IMR-90 (cell line): Measurements from ENCODE around the gene TRIM44. TPM values are rescaled to one million over a fixed set of nuclear protein-coding genes. Genes with fewer than 3 reads are reported as not detected.

Experiments
- ATAC-seq: fragments of 200-7000 bp; cut with Tn5 transposase; 2 replicates; pipeline ENCODE4 v1.9.1; 2020; ENCODE audit warnings: low read depth, mild to moderate bottlenecking, moderate library complexity
- BruUV-seq: library from RNA; stranded (reverse); fragments of 400-500 nt; replicated peaks from 2 replicates; lab custom pipeline; 2021; lab: Mats Ljungman, UMichigan
- CTCF ChIA-PET: fragments of 300-600 bp; formaldehyde crosslinking; extraction: SDS; loops from one replicate; lab custom pipeline; 2021; ENCODE audit warnings: antibody characterized with exemption; lab: Yijun Ruan, JAX
- POLR2A ChIA-PET: fragments of 300-600 bp; sonication (Branson Sonifier 250); formaldehyde crosslinking; loops from one replicate; lab custom pipeline; 2022; ENCODE audit warnings: antibody characterized with exemption; ENCODE audit not compliant: unreplicated experiment; lab: Charles Lee
- DNase-seq: peaks from one replicate; pipeline ENCODE4 v3.0.0; 2013
- H2AFZ ChIP-seq: replicated peaks from 2 replicates; pipeline ENCODE3; 2013; ENCODE audit warnings: low read length, mild to moderate bottlenecking; ENCODE audit not compliant: poor library complexity
- H2AK5ac ChIP-seq: 2 replicates; pipeline ENCODE4 v1.6.1; 2013; ENCODE audit warnings: low read depth, low read length, inconsistent platforms
- H2AK9ac ChIP-seq: replicated peaks from 2 replicates; pipeline ENCODE3; 2013; ENCODE audit warnings: mild to moderate bottlenecking, low read depth, low read length, moderate library complexity; ENCODE audit not compliant: poor library complexity
- H2BK120ac ChIP-seq: 2 replicates; pipeline ENCODE4 v1.6.1; 2013; ENCODE audit warnings: low read depth, low read length, inconsistent platforms
- H2BK15ac ChIP-seq: 3 replicates; pipeline ENCODE4 v1.6.1; 2013; ENCODE audit warnings: low read depth, low read length, inconsistent platforms
- H2BK20ac ChIP-seq: 2 replicates; pipeline ENCODE4 v1.6.1; 2013; ENCODE audit warnings: low read depth, mild to moderate bottlenecking, inconsistent platforms, low read length, moderate library complexity
- H2BK5ac ChIP-seq: 2 replicates; pipeline ENCODE4 v1.6.1; 2013; ENCODE audit warnings: mild to moderate bottlenecking, low read depth, low read length, inconsistent platforms; ENCODE audit not compliant: poor library complexity, severe bottlenecking
- H3K14ac ChIP-seq: replicated peaks from 2 replicates; pipeline ENCODE4 v1.6.1; 2013; ENCODE audit warnings: low read depth, low read length, inconsistent platforms
- H3K18ac ChIP-seq: 2 replicates; pipeline ENCODE4 v1.6.1; 2013; ENCODE audit warnings: low read depth, low read length, control low read depth
- H3K23ac ChIP-seq: 2 replicates; pipeline ENCODE4 v1.6.1; 2013; ENCODE audit warnings: low read depth, low read length, inconsistent platforms
- H3K27ac ChIP-seq: 2 replicates; pipeline ENCODE4 v1.5.1; 2013; ENCODE audit warnings: mild to moderate bottlenecking, control low read depth, low read length; ENCODE audit not compliant: insufficient read depth
- H3K27me3 ChIP-seq: 2 replicates; pipeline ENCODE4 v1.6.1; 2013; ENCODE audit warnings: low read length; ENCODE audit not compliant: control insufficient read depth, insufficient read depth
- H3K36me3 ChIP-seq: 2 replicates; pipeline ENCODE4 v1.6.1; 2013; ENCODE audit warnings: low read length, mixed read lengths; ENCODE audit not compliant: control insufficient read depth, insufficient read depth
- H3K4ac ChIP-seq: 2 replicates; pipeline ENCODE4 v1.6.1; 2013; ENCODE audit warnings: low read depth, low read length, inconsistent platforms
- H3K4me1 ChIP-seq: 2 replicates; pipeline ENCODE4 v1.6.1; 2013; ENCODE audit warnings: low read length, mixed read lengths; ENCODE audit not compliant: control insufficient read depth, insufficient read depth
- H3K4me2 ChIP-seq: 2 replicates; pipeline ENCODE4 v1.6.1; 2013; ENCODE audit warnings: low read depth, mild to moderate bottlenecking, control low read depth, low read length, moderate library complexity
- H3K4me3 ChIP-seq: 2 replicates; pipeline ENCODE4 v1.5.1; 2013; ENCODE audit warnings: low read depth, mild to moderate bottlenecking, control low read depth, low read length, moderate library complexity; ENCODE audit not compliant: insufficient read depth
- H3K56ac ChIP-seq: 2 replicates; pipeline ENCODE4 v1.6.1; 2013; ENCODE audit warnings: low read length, inconsistent platforms; ENCODE audit not compliant: insufficient read depth; ENCODE audit errors: extremely low read depth
- H3K79me1 ChIP-seq, 2 experiments: 2 replicates each; pipeline ENCODE4 v1.6.1; 2013; ENCODE audit warnings: low read length in 2 of 2, inconsistent platforms in 1 of 2, low read depth in 1 of 2
- H3K9ac ChIP-seq: 2 replicates; pipeline ENCODE4 v1.6.1; 2013; ENCODE audit warnings: low read depth, low read length, control low read depth
- H3K9me1 ChIP-seq: 2 replicates; pipeline ENCODE4 v1.6.1; 2013; ENCODE audit warnings: low read length, inconsistent platforms; ENCODE audit not compliant: insufficient read depth
- H3K9me3 ChIP-seq: 2 replicates; pipeline ENCODE4 v1.6.1; 2013; ENCODE audit warnings: low read length; ENCODE audit not compliant: control insufficient read depth, insufficient read depth
- H4K20me1 ChIP-seq: 2 replicates; pipeline ENCODE4 v1.6.1; 2013; ENCODE audit warnings: low read length, inconsistent platforms; ENCODE audit not compliant: insufficient read depth
- H4K5ac ChIP-seq: 2 replicates; pipeline ENCODE4 v1.6.1; 2013; ENCODE audit warnings: mild to moderate bottlenecking, low read depth, low read length, control low read depth
- H4K8ac ChIP-seq, 2 experiments: 2 replicates each; pipeline ENCODE4 v1.6.1; 2013; ENCODE audit warnings: low read depth in 2 of 2, low read length in 2 of 2, control low read depth in 1 of 2, inconsistent platforms in 1 of 2
- H4K91ac ChIP-seq: 2 replicates; pipeline ENCODE4 v1.6.1; 2013; ENCODE audit warnings: low read depth, low read length, inconsistent platforms; ENCODE audit not compliant: insufficient read depth
- BHLHE40 ChIP-seq: fragments of 150-350 bp; IDR thresholded peaks from 2 replicates; pipeline ENCODE4 v1.6.1; 2016; ENCODE audit warnings: mild to moderate bottlenecking, low read depth, low read length
- CEBPB ChIP-seq: IDR thresholded peaks from 2 replicates; pipeline ENCODE4 v1.6.1; 2012; ENCODE audit warnings: low read depth, low read length, improper control_type of control experiment
- CHD1 ChIP-seq: IDR thresholded peaks from 2 replicates; pipeline ENCODE4 v1.6.1; 2012; ENCODE audit warnings: low read depth, low read length, improper control_type of control experiment
- CTCF ChIP-seq: conservative IDR thresholded peaks from 2 replicates; pipeline ENCODE4 v1.5.1; 2012; ENCODE audit warnings: mild to moderate bottlenecking, low read depth, low read length, improper control_type of control experiment
- ELK1 ChIP-seq: fragments of 150-350 bp; IDR thresholded peaks from 2 replicates; pipeline ENCODE4 v1.6.1; 2016; ENCODE audit warnings: low read depth, mild to moderate bottlenecking, low read length, moderate library complexity, borderline replicate concordance
- FOS ChIP-seq: fragments of 150-350 bp; IDR thresholded peaks from 2 replicates; pipeline ENCODE4 v1.6.1; 2016; ENCODE audit warnings: low read depth, low read length
- MAFK ChIP-seq: IDR thresholded peaks from 2 replicates; pipeline ENCODE4 v1.6.1; 2012; ENCODE audit warnings: low read depth, low read length, improper control_type of control experiment
- MAZ ChIP-seq: IDR thresholded peaks from 2 replicates; pipeline ENCODE4 v1.6.1; 2012; ENCODE audit warnings: low read depth, mild to moderate bottlenecking, low read length, improper control_type of control experiment, moderate library complexity, borderline replicate concordance
- NFE2L2 ChIP-seq: fragments of 150-350 bp; IDR thresholded peaks from 2 replicates; pipeline ENCODE4 v1.6.1; 2016; ENCODE audit warnings: low read depth, mild to moderate bottlenecking, low read length
- POLR2A ChIP-seq: IDR thresholded peaks from 2 replicates; pipeline ENCODE4 v1.6.1; 2012; ENCODE audit warnings: mild to moderate bottlenecking, low read depth, low read length
- RAD21 ChIP-seq: IDR thresholded peaks from 2 replicates; pipeline ENCODE4 v1.6.1; 2012; ENCODE audit warnings: low read length, improper control_type of control experiment
- RCOR1 ChIP-seq: IDR thresholded peaks from 2 replicates; pipeline ENCODE4 v1.6.1; 2012; ENCODE audit warnings: mild to moderate bottlenecking, low read length, improper control_type of control experiment; ENCODE audit not compliant: insufficient replicate concordance
- RFX5 ChIP-seq: IDR thresholded peaks from 2 replicates; pipeline ENCODE4 v1.8.0; 2012; ENCODE audit warnings: low read depth, mild to moderate bottlenecking, low read length, moderate library complexity
- USF2 ChIP-seq: fragments of 150-350 bp; IDR thresholded peaks from 2 replicates; pipeline ENCODE4 v1.6.1; 2017; ENCODE audit warnings: mild to moderate bottlenecking, antibody characterized with exemption, low read length, low read depth
- WGBS, 2 experiments: methylation state at CpG; one replicate each; pipeline versions ENCODE4 v1.1.5 to v1.1.7; 2013; ENCODE audit warnings: missing lambda C conversion rate in 2 of 2; ENCODE audit not compliant: insufficient read length in 1 of 2; ENCODE audit errors: extremely low coverage in 2 of 2; 5-methylcytosine and 5-hydroxymethylcytosine counted together
- dilution Hi-C: fragments of 300-500 bp; cut with HindIII; formaldehyde crosslinking; loops from one replicate; pipeline ENCODE4 v1.14.3; 2018; ENCODE audit warnings: low sequenced_read_pairs; ENCODE audit not compliant: unreplicated experiment
- in situ Hi-C: fragments of 300-500 bp; cut with MboI; formaldehyde crosslinking; loops from 3 replicates; pipeline ENCODE4 v1.14.3; 2019; ENCODE audit warnings: low sequenced_read_pairs, inconsistent platforms, mixed read lengths
- intact Hi-C: fragments of 100-400 bp; cut with micrococcal nuclease; formaldehyde crosslinking; loops from 2 replicates; pipeline ENCODE4 v1.10.0; 2022
- polyA plus RNA-seq, 3 experiments: library from polyadenylated mRNA; depleted of rRNA; stranded (reverse); fragments of >200 nt; gene quantifications; 2 replicates each; pipeline ENCODE4 v1.2.3, GENCODE V29; 2012; ENCODE audit warnings: low replicate concordance in 1 of 3
- total RNA-seq: library from RNA; depleted of rRNA; stranded (reverse); fragments of >200 nt; gene quantifications from 2 replicates; pipeline ENCODE4 v1.2.3, GENCODE V29; 2012

The TRIM44 gene
- total and polyA plus RNA-seq, 2 of the 4 experiments (the other 2 are of a cell fraction), result 50.7 to 104 TPM

- CTCF ChIA-PET, result no interaction called here
These were observed 195.3 kb downstream of the TRIM44 start for GRCh38 chr11:35857922-35858321.

More at GRCh38 chr11:35857922-35858321, 195.3 kb downstream of the TRIM44 start:
- no peak overlapping the region for H3K4me2 ChIP-seq
- no peak overlapping the region for H2BK120ac ChIP-seq
- peaks cover 12% of the 10 kb centered on the region for H3K27me3 ChIP-seq
- no peak overlapping the region for H3K9ac ChIP-seq
- H2BK5ac ChIP-seq, result no peak overlapping the region
- H4K8ac ChIP-seq, result no peak overlapping the region
- H3K14ac ChIP-seq, result no peak overlapping the region
- no peak overlapping the region for H3K18ac ChIP-seq
- intact Hi-C loops, result no loop called here
- no peaks in the 10 kb centered on the region for H3K36me3 ChIP-seq
- no peaks in the 10 kb centered on the region for H3K9me3 ChIP-seq
- no peak for TF ChIP-seq RAD21
- no peak for TF ChIP-seq RCOR1
- TF ChIP-seq MAFK, result no peak
- TF ChIP-seq MAZ, result no peak
- no peak for TF ChIP-seq CHD1
- TF ChIP-seq NFE2L2, result no peak
- no peak for TF ChIP-seq BHLHE40
- no peak for TF ChIP-seq CTCF
- TF ChIP-seq USF2, result no peak
- no peak for TF ChIP-seq POLR2A
- no peak for TF ChIP-seq RFX5
- TF ChIP-seq FOS, result no peak
- no peak for TF ChIP-seq CEBPB
- TF ChIP-seq ELK1, result no peak
- no TSS peak for BruUV-seq
- no peak overlapping the region for H2BK20ac ChIP-seq
- no peaks in the 10 kb centered on the region for H3K79me1 ChIP-seq
- in situ Hi-C loops, result no loop called here
- no peaks in the 10 kb centered on the region for H3K4me1 ChIP-seq
- WGBS, 2 experiments, result 83% methylated on average over 1 of the region's 3 CpGs; no CpG with 5 or more reads in 1 of the 2 experiments
- DNase-seq (no peak), ATAC-seq (no peak)
- H2AK9ac ChIP-seq, result no peak overlapping the region
- no peak overlapping the region for H3K4me3 ChIP-seq
- H2BK15ac ChIP-seq, result no peak overlapping the region
- no peaks in the 10 kb centered on the region for H4K20me1 ChIP-seq
- H3K27ac ChIP-seq, result no peak overlapping the region
- H2AFZ ChIP-seq, result no peak overlapping the region
- POLR2A ChIA-PET, result no interaction called here
- dilution Hi-C loops, result no loop called here
- H3K56ac ChIP-seq, result no peak overlapping the region
- no peak overlapping the region for H4K91ac ChIP-seq
- H2AK5ac ChIP-seq, result no peak overlapping the region
- no peak overlapping the region for H3K4ac ChIP-seq
- H4K5ac ChIP-seq, result no peak overlapping the region
- no peaks in the 10 kb centered on the region for H3K9me1 ChIP-seq
- H3K23ac ChIP-seq, result no peak overlapping the region
